H1 (cell line): ENCODE results near the gene SLC35B2. TPM values are rescaled to one million over a fixed set of nuclear protein-coding genes. Genes with fewer than 3 reads are reported as not detected.
A peak's percentile ranks its signal among the peaks of the same experiment; 100 is the strongest.

Source experiments
- CTCF ChIA-PET: fragments of 300-600 bp; sonication (Branson Sonifier 250); formaldehyde crosslinking; loops from one replicate; lab custom pipeline; 2021; ENCODE audit not compliant: partially characterized antibody; lab: Charles Lee
- POLR2A ChIA-PET: fragments of 300-600 bp; sonication (Branson Sonifier 250); formaldehyde crosslinking; loops from one replicate; lab custom pipeline; 2021; ENCODE audit warnings: inconsistent platforms; ENCODE audit not compliant: partially characterized antibody; lab: Charles Lee
- DNase-seq, 2 experiments: peaks; one replicate each; pipeline versions ENCODE4 v3.0.0 to v3.0.0-alpha.2; 2010 to 2022; ENCODE audit warnings: low spot score in 2 of 2, low read depth in 1 of 2, mixed read lengths in 1 of 2
- FAIRE-seq: peaks from 2 replicates; lab custom pipeline; 2011; peaks lifted over from hg19 to GRCh38; lab: Jason Lieb, UNC
- H2AFZ ChIP-seq: 2 replicates; pipeline ENCODE4 v1.8.1; 2012; ENCODE audit warnings: low read length, inconsistent platforms
- H2AK5ac ChIP-seq: 2 replicates; pipeline ENCODE4 v1.6.1; 2013; ENCODE audit warnings: low read depth, low read length
- H2BK120ac ChIP-seq: replicated peaks from 2 replicates; pipeline ENCODE3; 2013; ENCODE audit warnings: low read depth, low read length, inconsistent platforms
- H2BK12ac ChIP-seq: 2 replicates; pipeline ENCODE4 v1.6.1; 2013; ENCODE audit warnings: low read depth, low read length
- H2BK15ac ChIP-seq: 2 replicates; pipeline ENCODE4 v1.6.1; 2013; ENCODE audit warnings: low read length
- H2BK20ac ChIP-seq: 2 replicates; pipeline ENCODE4 v1.6.1; 2013; ENCODE audit warnings: low read length
- H2BK5ac ChIP-seq: 2 replicates; pipeline ENCODE4 v1.6.1; 2013; ENCODE audit warnings: low read depth, low read length
- H3K14ac ChIP-seq: 2 replicates; pipeline ENCODE4 v1.6.1; 2013; ENCODE audit warnings: inconsistent platforms; ENCODE audit not compliant: insufficient read length
- H3K18ac ChIP-seq: 2 replicates; pipeline ENCODE4 v1.6.1; 2013; ENCODE audit warnings: low read length; ENCODE audit errors: extremely low read depth
- H3K23ac ChIP-seq: 2 replicates; pipeline ENCODE4 v1.6.1; 2013; ENCODE audit warnings: inconsistent platforms; ENCODE audit not compliant: insufficient read length
- H3K23me2 ChIP-seq: 2 replicates; pipeline ENCODE4 v1.6.1; 2013; ENCODE audit warnings: low read depth, low read length
- H3K27ac ChIP-seq: 2 replicates; pipeline ENCODE4 v1.6.1; 2011; ENCODE audit warnings: low read depth, low read length, inconsistent platforms
- H3K27me3 ChIP-seq, 4 experiments: replicated peaks in 1 of 4; 1 replicate in 1 of 4; 2 replicates in 3 of 4; pipeline versions ENCODE4 v1.6.1 to v1.8.1; 2011 to 2013; ENCODE audit warnings: low read length in 3 of 4, mild to moderate bottlenecking in 3 of 4, inconsistent platforms in 2 of 4, mixed read lengths in 2 of 4, moderate library complexity in 1 of 4; ENCODE audit not compliant: control insufficient read depth in 3 of 4, insufficient read depth in 3 of 4; ENCODE audit errors: extremely low read depth in 1 of 4
- H3K36me3 ChIP-seq, 4 experiments: 2 replicates each; pipeline versions ENCODE4 v1.6.1 to v1.8.1; 2011 to 2013; ENCODE audit warnings: mild to moderate bottlenecking in 4 of 4, low read length in 3 of 4, moderate library complexity in 2 of 4, control low read depth in 1 of 4, inconsistent platforms in 1 of 4; ENCODE audit not compliant: insufficient read depth in 4 of 4, control insufficient read depth in 2 of 4
- H3K4ac ChIP-seq: replicated peaks from 2 replicates; pipeline ENCODE3; 2013; ENCODE audit warnings: low read length, low read depth, mixed read lengths, inconsistent platforms; ENCODE audit not compliant: insufficient read length
- H3K4me1 ChIP-seq, 4 experiments: replicated peaks in 1 of 4; 1 replicate in 1 of 4; 2 replicates in 3 of 4; pipeline versions ENCODE4 v1.6.1 to v1.8.1; 2011 to 2013; ENCODE audit warnings: low read length in 3 of 4, inconsistent platforms in 2 of 4, mixed read lengths in 1 of 4; ENCODE audit not compliant: insufficient read depth in 4 of 4, control insufficient read depth in 3 of 4
- H3K4me2 ChIP-seq, 2 experiments: 2 replicates each; pipeline versions ENCODE4 v1.6.1 to v1.8.1; 2011 to 2013; ENCODE audit warnings: low read depth in 2 of 2, low read length in 2 of 2, control low read depth in 1 of 2, inconsistent platforms in 1 of 2, mild to moderate bottlenecking in 1 of 2; ENCODE audit not compliant: insufficient read depth in 1 of 2
- H3K4me3 ChIP-seq, 4 experiments: fragments of 200-600, 300-600 bp in 1 of 4; sonication (generic), shearing (Covaris generic), sonication (Bioruptor Twin) in 1 of 4; 2 replicates each; pipeline versions ENCODE4 v1.5.1 to v1.8.1; 2011 to 2016; ENCODE audit warnings: low read length in 4 of 4, low read depth in 3 of 4, control low read depth in 2 of 4, inconsistent platforms in 2 of 4, mild to moderate bottlenecking in 2 of 4, mixed read lengths in 1 of 4, moderate library complexity in 1 of 4; ENCODE audit not compliant: insufficient read depth in 2 of 4; ENCODE audit errors: extremely low read depth in 1 of 4
- H3K56ac ChIP-seq: replicated peaks from 2 replicates; pipeline ENCODE3; 2013; ENCODE audit warnings: low read depth, mild to moderate bottlenecking, mixed read lengths, low read length, inconsistent platforms; ENCODE audit not compliant: insufficient read length
- H3K79me1 ChIP-seq: 2 replicates; pipeline ENCODE4 v1.6.1; 2013; ENCODE audit warnings: low read depth, low read length, control low read depth
- H3K79me2 ChIP-seq, 2 experiments: 2 replicates each; pipeline versions ENCODE4 v1.6.1 to v1.8.1; 2012 to 2013; ENCODE audit warnings: low read length in 2 of 2, mild to moderate bottlenecking in 2 of 2, inconsistent platforms in 1 of 2; ENCODE audit not compliant: insufficient read depth in 2 of 2, control insufficient read depth in 1 of 2
- H3K9ac ChIP-seq, 4 experiments: replicated peaks in 1 of 4; 1 replicate in 1 of 4; 2 replicates in 3 of 4; pipeline versions ENCODE4 v1.6.1 to v1.8.1; 2011 to 2013; ENCODE audit warnings: low read depth in 3 of 4, low read length in 3 of 4, control low read depth in 2 of 4, mild to moderate bottlenecking in 2 of 4, moderate library complexity in 2 of 4, inconsistent platforms in 1 of 4; ENCODE audit errors: extremely low read depth in 1 of 4
- H3K9me3 ChIP-seq, 2 experiments: 2 replicates each; pipeline versions ENCODE4 v1.6.1 to v1.8.1; 2012 to 2013; ENCODE audit warnings: mild to moderate bottlenecking in 2 of 2, moderate library complexity in 2 of 2, control low read depth in 1 of 2, inconsistent platforms in 1 of 2, low read depth in 1 of 2, low read length in 1 of 2, mixed read lengths in 1 of 2; ENCODE audit not compliant: insufficient read depth in 2 of 2
- H4K20me1 ChIP-seq, 2 experiments: replicated peaks in 1 of 2; 2 replicates each; pipeline versions ENCODE3 to v1.8.1; 2011 to 2013; ENCODE audit warnings: inconsistent platforms in 2 of 2, low read length in 2 of 2, mild to moderate bottlenecking in 1 of 2; ENCODE audit not compliant: insufficient read depth in 2 of 2, control insufficient read depth in 1 of 2
- H4K5ac ChIP-seq: 2 replicates; pipeline ENCODE4 v1.6.1; 2013; ENCODE audit warnings: low read length, low read depth, mixed read lengths, inconsistent platforms; ENCODE audit not compliant: insufficient read length
- H4K8ac ChIP-seq: 2 replicates; pipeline ENCODE4 v1.8.0; 2013; ENCODE audit warnings: mild to moderate bottlenecking, moderate library complexity, low read length, inconsistent platforms; ENCODE audit not compliant: insufficient read depth; ENCODE audit errors: extremely low read depth
- H4K91ac ChIP-seq: replicated peaks from 2 replicates; pipeline ENCODE3; 2013; ENCODE audit warnings: low read length, mixed read lengths, inconsistent platforms; ENCODE audit not compliant: insufficient read length
- CBX5 ChIP-seq: fragments of 300-800, 300-1000 bp; sonication (generic); IDR thresholded peaks from 2 replicates; pipeline ENCODE4 v1.7.1; 2016; ENCODE audit warnings: antibody characterized with exemption, low read length, low read depth
- CTCF ChIP-seq, 3 experiments: IDR thresholded peaks; 1 replicate in 2 of 3; 2 replicates in 1 of 3; pipeline versions ENCODE4 v1.5.1 to v1.6.1; 2011; ENCODE audit warnings: low read length in 3 of 3, mild to moderate bottlenecking in 3 of 3, inconsistent platforms in 2 of 3, low read depth in 1 of 3, moderate library complexity in 1 of 3; ENCODE audit not compliant: insufficient read depth in 1 of 3; ENCODE audit errors: control extremely low read depth in 1 of 3
- WGBS, 2 experiments: shearing (Covaris generic) in 1 of 2; methylation state at CpG; one replicate each; pipeline versions ENCODE4 v1.1.6 to v1.1.7; 2013 to 2015; ENCODE audit warnings: low lambda C conversion rate in 2 of 2, mixed read lengths in 2 of 2, inconsistent platforms in 1 of 2, low coverage in 1 of 2, missing lambda C conversion rate in 1 of 2; ENCODE audit not compliant: insufficient replicate concordance in 2 of 2, insufficient coverage in 1 of 2, insufficient read length in 1 of 2; ENCODE audit errors: extremely low coverage in 1 of 2, missing lambda C conversion rate in 1 of 2; 5-methylcytosine and 5-hydroxymethylcytosine counted together
- polyA plus RNA-seq, 7 experiments: library from polyadenylated mRNA; depleted of rRNA in 3 of 7; stranded (reverse) in 5 of 7; unstranded in 2 of 7; fragments of >200 nt in 5 of 7; fragments of 200-250 nt in 2 of 7; gene quantifications; 1 replicate in 5 of 7; 2 replicates in 1 of 7; 4 replicates in 1 of 7; pipeline versions ENCODE4 v1.2.1 to v1.2.3, GENCODE V29; 2011 to 2013; ENCODE audit warnings: missing spikeins in 2 of 7, mixed read lengths in 2 of 7
- total RNA-seq: library from RNA; stranded (reverse); fragmentation: NEBNext Ultra II Directional; extraction: Animal tissue kit (Norgen Biotek cat#: 25700); gene quantifications from 2 replicates; pipeline ENCODE4 v1.2.1, GENCODE V29; 2021

The SLC35B2 gene
- total and polyA plus RNA-seq, 2 of the 8 experiments (the other 6 are each of a cell fraction or from before 2014, with no cell fraction given): 29.5 to 65.0 TPM

GRCh38 chr6:44286747-44287146, 29.4 kb upstream of the SLC35B2 start:
- Histone ChIP-seq H3K27ac (no peak overlapping the region), H4K5ac (no peak overlapping the region), H3K23ac (no peak overlapping the region), H4K20me1 (no peaks in the 10 kb centered on the region), H3K4ac (no peak overlapping the region), H2BK120ac (no peak overlapping the region), H4K91ac (no peak overlapping the region), H2BK15ac (no peak overlapping the region), H2AFZ (no peak overlapping the region), H3K79me1 (no peaks in the 10 kb centered on the region), H3K4me2 (no peak overlapping the region), H3K9ac (no peak overlapping the region), H3K56ac (no peak overlapping the region), H3K14ac (no peak overlapping the region), H3K79me2 (no peaks in the 10 kb centered on the region), H3K4me3 (no peak overlapping the region), H3K27me3 (peaks cover 0 to 7% (median 1%) of the 10 kb centered on the region in 4 experiments; a peak in 3 of 7 replicates), H3K36me3 (no peaks in the 10 kb centered on the region), H2AK5ac (no peak overlapping the region), H3K9me3 (no peaks in the 10 kb centered on the region), H2BK12ac (no peak overlapping the region), H3K4me1 (no peaks in the 10 kb centered on the region), H3K23me2 (no peaks in the 10 kb centered on the region), H3K18ac (no peak overlapping the region), H2BK20ac (no peak overlapping the region), H2BK5ac (no peak overlapping the region), H4K8ac (no peak overlapping the region)
- POLR2A ChIA-PET: interaction anchor here (0.5 to 5.1 kb wide), 5 partner anchors 10 to 68 kb away, joined by 3 to 48 read pairs (median 3); no protein-coding TSS in a partner anchor
- WGBS, 2 experiments: 42% methylated on average over 2 of the region's 2 CpGs; no CpG with 5 or more reads in 1 of the 2 experiments
- no peak for DNase-seq
- TF ChIP-seq CBX5 (no peak), CTCF (IDR thresholded peaks at IDR 0.05; ENCODE audit: control extremely low read depth in 1 of 3, insufficient read depth in 1 of 3, low read depth in 1 of 3, low read length in 3 of 3) (peak in 1 of 3 experiments; percentile 27; a peak in 2 of 4 replicates)
- CTCF ChIA-PET: interaction anchor here (0.9 to 3.5 kb wide), 3 partner anchors 10 to 33 kb away, joined by 3 to 29 read pairs (median 3); no protein-coding TSS in a partner anchor
- FAIRE-seq: no peak
